K562 (cell line): Measurements from ENCODE around the gene SLC10A3. TPM values are rescaled to one million over a fixed set of nuclear protein-coding genes. Genes with fewer than 3 reads are reported as not detected.
A peak's percentile ranks its signal among the peaks of the same experiment; 100 is the strongest.

Source experiments
- AFF1 ChIP-seq, 2 experiments: fragments of 450-650 bp; IDR thresholded peaks; 2 replicates each; pipeline ENCODE4 v1.6.1; 2018; ENCODE audit warnings: mild to moderate bottlenecking in 2 of 2, low read depth in 1 of 2; ENCODE audit not compliant: partially characterized antibody in 2 of 2
- ARNT ChIP-seq, 2 experiments: fragments of 450-650 bp; IDR thresholded peaks; 2 replicates each; pipeline ENCODE4 v1.6.1; 2016; ENCODE audit warnings: mild to moderate bottlenecking in 1 of 2
- ATF3 ChIP-seq, 2 experiments: fragments of 450-650 bp in 1 of 2; sonication (generic) in 1 of 2; formaldehyde crosslinking in 1 of 2; IDR thresholded peaks in 1 of 2; conservative IDR thresholded peaks in 1 of 2; 2 replicates each; pipeline versions ENCODE4 v1.6.1 to v1.8.1; 2016 to 2023; ENCODE audit warnings: mild to moderate bottlenecking in 2 of 2, moderate library complexity in 2 of 2, inconsistent platforms in 1 of 2, missing genetic modification reagents in 1 of 2
- BRD4 ChIP-seq: fragments of 200-600 bp; sonication (generic); IDR thresholded peaks from 2 replicates; pipeline ENCODE4 v1.6.1; 2017; ENCODE audit warnings: inconsistent platforms
- DPF2 ChIP-seq: fragments of 450-650 bp; IDR thresholded peaks from 2 replicates; pipeline ENCODE4 v1.6.1; 2016
- FUS ChIP-seq: fragments of 200-400 bp; formaldehyde crosslinking; optimal IDR thresholded peaks from 2 replicates; pipeline ENCODE3; 2017; ENCODE audit warnings: low read depth, low read length
- HIVEP1 ChIP-seq: fragments of 250-450 bp; sonication (Bioruptor Pico); IDR thresholded peaks from 2 replicates; pipeline ENCODE4 v1.4.0; 2020; ENCODE audit warnings: mild to moderate bottlenecking
- JUND ChIP-seq, 2 experiments: IDR thresholded peaks; 2 replicates in 1 of 2; 3 replicates in 1 of 2; pipeline ENCODE4 v1.6.1; 2011; ENCODE audit warnings: borderline replicate concordance in 2 of 2, low read depth in 2 of 2, low read length in 2 of 2, improper control_type of control experiment in 1 of 2, missing biosample characterization in 1 of 2, missing genetic modification characterization in 1 of 2, missing genetic modification reagents in 1 of 2
- MITF ChIP-seq: IDR thresholded peaks from 2 replicates; pipeline ENCODE4 v1.6.1; 2014; ENCODE audit warnings: antibody characterized with exemption
- MTA1 ChIP-seq: fragments of 450-650 bp; IDR thresholded peaks from 2 replicates; pipeline ENCODE4 v1.6.1; 2017; ENCODE audit warnings: borderline replicate concordance
- RAD51 ChIP-seq: fragments of 450-650 bp; IDR thresholded peaks from 2 replicates; pipeline ENCODE4 v1.7.1; 2016; ENCODE audit warnings: low read depth, mild to moderate bottlenecking, borderline replicate concordance
- SIN3B ChIP-seq: fragments of 450-650 bp; IDR thresholded peaks from 2 replicates; pipeline ENCODE4 v1.6.1; 2017; ENCODE audit warnings: low read depth, mild to moderate bottlenecking, moderate library complexity
- SIRT6 ChIP-seq: IDR thresholded peaks from one replicate; pipeline ENCODE4 v1.6.1; 2012; ENCODE audit warnings: low read depth, mild to moderate bottlenecking, control low read depth, inconsistent platforms, low read length, moderate library complexity
- SMARCE1 ChIP-seq: fragments of 450-650 bp; IDR thresholded peaks from 2 replicates; pipeline ENCODE4 v1.7.1; 2016; ENCODE audit warnings: mild to moderate bottlenecking
- TEAD4 ChIP-seq, 2 experiments: sonication (generic) in 1 of 2; formaldehyde crosslinking in 1 of 2; IDR thresholded peaks; 2 replicates each; pipeline versions ENCODE4 v1.6.1 to v1.8.0; 2012 to 2022; ENCODE audit warnings: borderline replicate concordance in 1 of 2, inconsistent platforms in 1 of 2, low read length in 1 of 2, mild to moderate bottlenecking in 1 of 2, missing genetic modification reagents in 1 of 2
- TFAP4 ChIP-seq: sonication (generic); formaldehyde crosslinking; IDR thresholded peaks from 2 replicates; pipeline ENCODE4 v1.8.0; 2022; ENCODE audit warnings: missing genetic modification reagents, mild to moderate bottlenecking, moderate library complexity, borderline replicate concordance
- ZNF212 ChIP-seq: fragments of 450-650 bp; formaldehyde crosslinking; IDR thresholded peaks from 2 replicates; pipeline ENCODE4 v1.4.0; 2020; ENCODE audit warnings: mild to moderate bottlenecking
- ZNF57 ChIP-seq: fragments of 450-650 bp; formaldehyde crosslinking; IDR thresholded peaks from 2 replicates; pipeline ENCODE4 v1.4.0; 2020; ENCODE audit warnings: mild to moderate bottlenecking, moderate library complexity
- ZNF740 ChIP-seq, 3 experiments: fragments of 200-800 bp in 1 of 3; sonication (Bioruptor generic) in 1 of 3; sonication (generic) in 1 of 3; formaldehyde crosslinking in 1 of 3; IDR thresholded peaks; 2 replicates each; pipeline versions ENCODE4 v1.6.1 to v1.8.0; 2016 to 2022; ENCODE audit warnings: mild to moderate bottlenecking in 2 of 3, missing compliant biosample characterization in 2 of 3, missing genetic modification characterization in 2 of 3, missing genetic modification reagents in 1 of 3
- polyA plus RNA-seq, 8 experiments: library from polyadenylated mRNA; depleted of rRNA in 4 of 8; stranded (reverse) in 5 of 8; unstranded in 3 of 8; fragments of >200 nt; fragmentation: Nextera tagmentation in 2 of 8; fragmentation: Illumina TruSeq in 1 of 8; extraction: Ambion mirVana in 2 of 8; extraction: Trizol in 1 of 8; gene quantifications; 2 replicates each; pipeline versions ENCODE4 v1.2.1 to v1.2.3, GENCODE V29; 2011 to 2014; ENCODE audit warnings: inconsistent platforms in 1 of 8, missing spikeins in 1 of 8
- total RNA-seq, 7 experiments: library from RNA; depleted of rRNA in 6 of 7; stranded (reverse); fragments of >200 nt in 6 of 7; fragmentation: Illumina TruSeq in 2 of 7; extraction: Trizol in 2 of 7; gene quantifications; 2 replicates each; pipeline versions ENCODE4 v1.2.1 to v1.2.3, GENCODE V29; 2011 to 2021; ENCODE audit warnings: low replicate concordance in 1 of 7

The SLC10A3 gene
- total and polyA plus RNA-seq, 9 of the 15 experiments (the other 6 are each of a cell fraction or from before 2014, with no cell fraction given), result 5.2 to 30.6 (median 16.7) TPM

- TF ChIP-seq TFAP4 (CRISPR knock-in tag) (no peak), HIVEP1 (CRISPR knock-in tag) (no peak), MITF (no peak), ATF3 (IDR thresholded peaks at IDR 0.05) (0 out of 2 replicates have a peak, but pooled peaks have one; percentile 7), ATF3 (CRISPR knock-in tag; conservative IDR thresholded peaks at IDR 0.05) (no peak), ZNF740 (CRISPR knock-in tag; IDR thresholded peaks at IDR 0.05) (no peak), ZNF740 (tag; IDR thresholded peaks at IDR 0.05) (no peak), MTA1 (no peak), SMARCE1 (no peak), TEAD4 (IDR thresholded peaks at IDR 0.05; ENCODE audit: low read length) (peak; percentile 30; the same call in 1 of the 2 replicates), TEAD4 (CRISPR knock-in tag; IDR thresholded peaks at IDR 0.05; ENCODE audit: borderline replicate concordance) (no peak), AFF1 (IDR thresholded peaks at IDR 0.05; ENCODE audit: low read depth in 1 of 2, partially characterized antibody in 2 of 2) (peak in 1 of 2 experiments; percentile 33), ZNF57 (CRISPR knock-in tag) (no peak), ZNF212 (no peak), SIN3B (no peak), BRD4 (no peak), JUND (IDR thresholded peaks at IDR 0.05; ENCODE audit: borderline replicate concordance, low read depth, low read length) (no peak), JUND (tag; IDR thresholded peaks at IDR 0.05; ENCODE audit: borderline replicate concordance, low read depth, low read length) (no peak), FUS (no peak), SIRT6 (no peak), ARNT (IDR thresholded peaks at IDR 0.05) (no peak; a peak in 1 of 4 replicates), RAD51 (peak; percentile 92), DPF2 (0 out of 2 replicates have a peak, but pooled peaks have one; percentile 25)
These were observed 26.2 kb upstream of the SLC10A3 start (continued) for GRCh38 chrX:154516656-154517100.
